NCI-H446 treated with DMSO at 0.1 percent for 48 hours (cell line): ENCODE data around the gene ODF4.
"Not testable (repeated sequence)": the region's sequence is repeated elsewhere in the genome, so short reads cannot be mapped to it uniquely, and the experiment has no call there.

Experiments
- DNase-seq: peaks from one replicate; lab custom pipeline; 2025; lab: John Stamatoyannopoulos, UW

ODF4 gene

DNA sequence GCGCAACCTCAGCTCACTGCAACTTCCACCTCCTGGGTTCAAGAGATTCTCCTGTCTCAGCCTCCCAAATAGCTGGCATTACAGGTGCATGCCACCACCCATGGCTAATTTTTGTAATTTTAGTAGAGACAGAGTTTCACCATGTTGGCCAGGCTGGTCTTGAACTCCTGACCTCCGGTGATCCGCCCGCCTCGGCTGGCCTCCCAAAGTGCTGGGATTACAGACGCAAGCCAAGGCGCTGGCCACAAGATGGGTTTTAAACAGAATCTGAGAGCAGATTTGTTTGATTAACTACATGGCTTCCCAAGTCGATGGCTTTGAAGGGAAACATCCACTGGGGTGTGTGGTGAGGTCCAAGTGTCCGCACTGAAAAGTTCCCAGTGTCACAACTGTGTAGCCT is 54.9 kb downstream of the ODF4 start:
- not testable (repeated sequence) for DNase-seq
